ENCODE data around the gene BAG1.

GRCh38 chr9:33246269-33246860 lies 18.1 kb downstream of the BAG1 start:
- no peak for TF ChIP-seq FOXA1 (IDR thresholded peaks at IDR 0.05)
- no peak for TF ChIP-seq ELF4 (IDR thresholded peaks at IDR 0.05)
- no peak for TF ChIP-seq BHLHE40 (IDR thresholded peaks at IDR 0.05; ENCODE audit: borderline replicate concordance)
- no peak for TF ChIP-seq NFRKB (IDR thresholded peaks at IDR 0.05)
- TF ChIP-seq FOXM1 (IDR thresholded peaks at IDR 0.05; ENCODE audit: borderline replicate concordance): no peak
- TF ChIP-seq L3MBTL2 (conservative IDR thresholded peaks at IDR 0.05): no peak
- TF ChIP-seq PKNOX1 (IDR thresholded peaks at IDR 0.05): no peak
- no peak for TF ChIP-seq TARDBP (IDR thresholded peaks at IDR 0.05)
- no peak for TF ChIP-seq ZNF384 (IDR thresholded peaks at IDR 0.05)
- TF ChIP-seq HDGF (IDR thresholded peaks at IDR 0.05; ENCODE audit: borderline replicate concordance): no peak
- no peak for TF ChIP-seq CTBP1 (IDR thresholded peaks at IDR 0.05; ENCODE audit: borderline replicate concordance)
- TF ChIP-seq SP1 (IDR thresholded peaks at IDR 0.05): no peak
- TF ChIP-seq SUZ12 (IDR thresholded peaks at IDR 0.05): no peak
- no peak for TF ChIP-seq ARNT (IDR thresholded peaks at IDR 0.05)

All from HEK293T (cell line).